MM.1S (cell line): ENCODE results near the gene KCNJ16.

Source experiments
- DNase-seq: peaks from one replicate; pipeline ENCODE4 v3.0.0-alpha.2; 2015
- H2AFZ ChIP-seq: fragments of 300-600 bp; sonication (generic); 2 replicates; pipeline ENCODE4 v1.6.0; 2016; ENCODE audit warnings: antibody characterized with exemption, low read length
- H3F3A ChIP-seq: fragments of 300-600 bp; sonication (generic); 2 replicates; pipeline ENCODE4 v1.6.1; 2016; ENCODE audit warnings: mild to moderate bottlenecking, antibody characterized with exemption, low read length, moderate library complexity, mixed read lengths; ENCODE audit not compliant: insufficient read depth
- H3K27ac ChIP-seq: fragments of 300-600 bp; sonication (generic); 2 replicates; pipeline ENCODE4 v1.5.1; 2016; ENCODE audit warnings: mild to moderate bottlenecking, low read length
- H3K27me3 ChIP-seq: fragments of 300-600 bp; sonication (generic); replicated peaks from 2 replicates; pipeline ENCODE4 v1.6.0; 2016; ENCODE audit warnings: low read length; ENCODE audit not compliant: insufficient read depth
- H3K36me3 ChIP-seq: fragments of 300-600 bp; sonication (generic); replicated peaks from 2 replicates; pipeline ENCODE4 v1.6.1; 2016; ENCODE audit warnings: mild to moderate bottlenecking, low read length, mixed read lengths; ENCODE audit not compliant: insufficient read depth
- H3K4me1 ChIP-seq: fragments of 300-600 bp; sonication (generic); 2 replicates; pipeline ENCODE4 v1.6.1; 2016; ENCODE audit warnings: low read length, mixed read lengths
- H3K4me2 ChIP-seq: fragments of 300-600 bp; sonication (generic); 2 replicates; pipeline ENCODE4 v1.6.0; 2016; ENCODE audit warnings: low read depth, low read length
- H3K4me3 ChIP-seq: fragments of 300-600 bp; sonication (generic); 2 replicates; pipeline ENCODE4 v1.5.1; 2016; ENCODE audit warnings: low read length, mixed read lengths
- H3K79me2 ChIP-seq: fragments of 300-600 bp; sonication (generic); 2 replicates; pipeline ENCODE4 v1.6.1; 2016; ENCODE audit warnings: mixed run types, low read length, mixed read lengths
- H3K9ac ChIP-seq: fragments of 300-600 bp; sonication (generic); 2 replicates; pipeline ENCODE4 v1.6.1; 2016; ENCODE audit warnings: low read length, mixed read lengths
- H3K9me2 ChIP-seq: fragments of 300-600 bp; sonication (generic); replicated peaks from 2 replicates; pipeline ENCODE4 v1.6.1; 2016; ENCODE audit warnings: mild to moderate bottlenecking, low read length, mixed read lengths; ENCODE audit not compliant: insufficient read depth
- H3K9me3 ChIP-seq: fragments of 300-600 bp; sonication (generic); replicated peaks from 2 replicates; pipeline ENCODE4 v1.6.1; 2016; ENCODE audit warnings: mild to moderate bottlenecking, low read length, mixed read lengths; ENCODE audit not compliant: insufficient read depth
- H4K20me1 ChIP-seq: fragments of 300-600 bp; sonication (generic); 2 replicates; pipeline ENCODE4 v1.6.1; 2016; ENCODE audit warnings: mild to moderate bottlenecking, low read length, moderate library complexity, mixed read lengths; ENCODE audit not compliant: insufficient read depth
- EZH2 ChIP-seq: fragments of 300-600 bp; sonication (generic); optimal IDR thresholded peaks from 2 replicates; pipeline ENCODE3; 2017; ENCODE audit warnings: low read depth, mild to moderate bottlenecking, antibody characterized with exemption, low read length, mixed read lengths
- EZH2phosphoT487 ChIP-seq: fragments of 300-600 bp; sonication (generic); IDR thresholded peaks from 2 replicates; pipeline ENCODE4 v1.6.1; 2018; ENCODE audit warnings: antibody characterized with exemption, low read length
- TF ChIP-seq, protein P1 (sequence below): fragments of 300-600 bp; sonication (generic); IDR thresholded peaks from 2 replicates; pipeline ENCODE4 v1.5.1; 2016; ENCODE audit warnings: antibody characterized with exemption, low read length, mixed read lengths

KCNJ16 gene

GRCh38 chr17:70055000-70055399 lies 20.0 kb upstream of the KCNJ16 start:
- no peak overlapping the region for H3K4me3 ChIP-seq
- H3K36me3 ChIP-seq = no peaks in the 10 kb centered on the region
- no peaks in the 10 kb centered on the region for H3F3A ChIP-seq
- H4K20me1 ChIP-seq = no peaks in the 10 kb centered on the region
- H3K9ac ChIP-seq = no peak overlapping the region
- no peaks in the 10 kb centered on the region for H3K9me3 ChIP-seq
- H3K27me3 ChIP-seq = no peaks in the 10 kb centered on the region
- H3K79me2 ChIP-seq = no peaks in the 10 kb centered on the region
- TF ChIP-seq EZH2 (no peak), EZH2phosphoT487 (no peak)
- TF ChIP-seq, protein P1, sequence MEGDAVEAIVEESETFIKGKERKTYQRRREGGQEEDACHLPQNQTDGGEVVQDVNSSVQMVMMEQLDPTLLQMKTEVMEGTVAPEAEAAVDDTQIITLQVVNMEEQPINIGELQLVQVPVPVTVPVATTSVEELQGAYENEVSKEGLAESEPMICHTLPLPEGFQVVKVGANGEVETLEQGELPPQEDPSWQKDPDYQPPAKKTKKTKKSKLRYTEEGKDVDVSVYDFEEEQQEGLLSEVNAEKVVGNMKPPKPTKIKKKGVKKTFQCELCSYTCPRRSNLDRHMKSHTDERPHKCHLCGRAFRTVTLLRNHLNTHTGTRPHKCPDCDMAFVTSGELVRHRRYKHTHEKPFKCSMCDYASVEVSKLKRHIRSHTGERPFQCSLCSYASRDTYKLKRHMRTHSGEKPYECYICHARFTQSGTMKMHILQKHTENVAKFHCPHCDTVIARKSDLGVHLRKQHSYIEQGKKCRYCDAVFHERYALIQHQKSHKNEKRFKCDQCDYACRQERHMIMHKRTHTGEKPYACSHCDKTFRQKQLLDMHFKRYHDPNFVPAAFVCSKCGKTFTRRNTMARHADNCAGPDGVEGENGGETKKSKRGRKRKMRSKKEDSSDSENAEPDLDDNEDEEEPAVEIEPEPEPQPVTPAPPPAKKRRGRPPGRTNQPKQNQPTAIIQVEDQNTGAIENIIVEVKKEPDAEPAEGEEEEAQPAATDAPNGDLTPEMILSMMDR = no peak
- H3K4me2 ChIP-seq = no peak overlapping the region
- H3K4me1 ChIP-seq = no peaks in the 10 kb centered on the region
- no peak overlapping the region for H3K27ac ChIP-seq
- no peak overlapping the region for H2AFZ ChIP-seq
- no peak for DNase-seq
- no peaks in the 10 kb centered on the region for H3K9me2 ChIP-seq

- Histone ChIP-seq H3K4me1 (no peaks in the 10 kb centered on the region), H3F3A (no peaks in the 10 kb centered on the region), H4K20me1 (no peaks in the 10 kb centered on the region), H3K36me3 (no peaks in the 10 kb centered on the region), H2AFZ (no peak overlapping the region), H3K4me2 (no peak overlapping the region), H3K27ac (no peak overlapping the region), H3K4me3 (no peak overlapping the region), H3K9me2 (no peaks in the 10 kb centered on the region), H3K27me3 (no peaks in the 10 kb centered on the region), H3K9ac (no peak overlapping the region), H3K9me3 (no peaks in the 10 kb centered on the region), H3K79me2 (no peaks in the 10 kb centered on the region)
- DNase-seq = no peak
- TF ChIP-seq EZH2 (no peak), EZH2phosphoT487 (no peak)
- TF ChIP-seq, protein P1 = no peak
These were observed 16.0 kb upstream of the KCNJ16 start for GRCh38 chr17:70059071-70059470.

- Histone ChIP-seq H3F3A (no peaks in the 10 kb centered on the region), H3K4me3 (no peak overlapping the region), H3K9me2 (no peaks in the 10 kb centered on the region), H3K36me3 (no peaks in the 10 kb centered on the region), H3K27ac (no peak overlapping the region), H2AFZ (no peak overlapping the region), H3K9ac (no peak overlapping the region), H4K20me1 (no peaks in the 10 kb centered on the region), H3K4me1 (no peaks in the 10 kb centered on the region), H3K27me3 (no peaks in the 10 kb centered on the region), H3K79me2 (no peaks in the 10 kb centered on the region), H3K4me2 (no peak overlapping the region), H3K9me3 (no peaks in the 10 kb centered on the region)
- TF ChIP-seq EZH2phosphoT487 = no peak
- no peak for TF ChIP-seq EZH2
- TF ChIP-seq, protein P1 = no peak
- no peak for DNase-seq
These were observed 15.4 kb upstream of the KCNJ16 start for GRCh38 chr17:70059649-70060048.
